Kidney (tissue), 14 donors: ENCODE results near the gene IRX2. TPM values are rescaled to one million over a fixed set of nuclear protein-coding genes. Genes with fewer than 3 reads are reported as not detected.

Experiments used
- DNase-seq, 5 donors: peaks; one replicate each; pipeline ENCODE4 v3.0.0-alpha.2; 2013 to 2020
- FAIRE-seq: peaks from 2 replicates; lab custom pipeline; 2012; peaks lifted over from hg19 to GRCh38; lab: Jason Lieb, UNC
- H3K27ac ChIP-seq, 2 donors: one replicate each; pipeline ENCODE4 v1.7.0; 2013; ENCODE audit warnings: low read depth in 2 of 2, low read length in 2 of 2, inconsistent platforms in 1 of 2
- H3K27me3 ChIP-seq: one replicate; pipeline ENCODE4 v1.7.1; 2013; ENCODE audit warnings: low read length, inconsistent platforms; ENCODE audit not compliant: control insufficient read depth, insufficient read depth
- H3K36me3 ChIP-seq, 3 donors: one replicate each; pipeline versions ENCODE4 v1.7.0 to v1.7.1; 2013; ENCODE audit warnings: low read length in 3 of 3, control low read depth in 1 of 3, inconsistent platforms in 1 of 3; ENCODE audit not compliant: insufficient read depth in 3 of 3, control insufficient read depth in 2 of 3
- H3K4me1 ChIP-seq, 3 donors: one replicate each; pipeline versions ENCODE4 v1.7.0 to v1.7.1; 2013; ENCODE audit warnings: low read length in 3 of 3, inconsistent platforms in 1 of 3, low read depth in 1 of 3; ENCODE audit not compliant: control insufficient read depth in 2 of 3, insufficient read depth in 2 of 3
- H3K4me3 ChIP-seq, 3 donors: one replicate each; pipeline versions ENCODE4 v1.7.0 to v1.8.1; 2013; ENCODE audit warnings: low read length in 3 of 3, control low read depth in 1 of 3, inconsistent platforms in 1 of 3
- H3K9ac ChIP-seq, 3 donors: one replicate each; pipeline versions ENCODE4 v1.7.0 to v1.7.1; 2013; ENCODE audit warnings: low read length in 3 of 3, control low read depth in 1 of 3, inconsistent platforms in 1 of 3
- H3K9me3 ChIP-seq, 3 donors: one replicate each; pipeline versions ENCODE4 v1.7.0 to v1.7.1; 2013; ENCODE audit warnings: low read length in 3 of 3, control low read depth in 1 of 3, inconsistent platforms in 1 of 3; ENCODE audit not compliant: control insufficient read depth in 2 of 3, insufficient read depth in 1 of 3
- CTCF ChIP-seq: IDR thresholded peaks from 3 replicates; pipeline ENCODE4 v1.5.1; 2012; ENCODE audit warnings: mild to moderate bottlenecking, moderate library complexity, borderline replicate concordance; ENCODE audit not compliant: insufficient read depth; ENCODE audit errors: extremely low read depth
- intact Hi-C: fragments of 100-400 bp; cut with DNase I; formaldehyde crosslinking; loops from one replicate; pipeline ENCODE4 v1.11.1; 2022
- polyA plus RNA-seq: library from polyadenylated mRNA; stranded (reverse); fragments of 350-450 nt; fragmentation: Illumina TruSeq; extraction: RNeasy Lipid Tissue Mini Kit (QIAGEN cat#74804); gene quantifications from one replicate; pipeline ENCODE4 v1.2.3, GENCODE V29; 2014; ENCODE audit warnings: low read depth, low replicate concordance; ENCODE audit not compliant: insufficient read depth
- total RNA-seq: library from RNA; stranded (reverse); fragmentation: NEBNext Ultra II Directional; extraction: Animal tissue kit (Norgen Biotek cat#: 25700); gene quantifications from one replicate; pipeline ENCODE4 v1.2.1, GENCODE V29; 2021
- donor health status: control.
- donor health status: control.
- donor health status: control.
- donor health status: control.
- donor health status: control.
- donor health status: DM: yes; HTN: yes; CAD: no.
- donor health status: Normal renal cell carcinoma (clear cell type).

IRX2 gene
- total and polyA plus RNA-seq, 2 donors from 2014 or later = 11.7 to 44.2 TPM

- no peak overlapping the region for H3K9ac ChIP-seq
- peaks cover 30% of the 10 kb centered on the region for H3K27me3 ChIP-seq
- no peak for FAIRE-seq
- no peaks in the 10 kb centered on the region for H3K36me3 ChIP-seq
- no peak for TF ChIP-seq CTCF
- DNase-seq = no peak
- H3K9me3 ChIP-seq = no peaks in the 10 kb centered on the region
- no peaks in the 10 kb centered on the region for H3K4me1 ChIP-seq
- no peak overlapping the region for H3K27ac ChIP-seq
- no peak overlapping the region for H3K4me3 ChIP-seq
- intact Hi-C loops = no loop called here
Observed at GRCh38 chr5:2735996-2736395, 15.5 kb downstream of the IRX2 start.

DNA sequence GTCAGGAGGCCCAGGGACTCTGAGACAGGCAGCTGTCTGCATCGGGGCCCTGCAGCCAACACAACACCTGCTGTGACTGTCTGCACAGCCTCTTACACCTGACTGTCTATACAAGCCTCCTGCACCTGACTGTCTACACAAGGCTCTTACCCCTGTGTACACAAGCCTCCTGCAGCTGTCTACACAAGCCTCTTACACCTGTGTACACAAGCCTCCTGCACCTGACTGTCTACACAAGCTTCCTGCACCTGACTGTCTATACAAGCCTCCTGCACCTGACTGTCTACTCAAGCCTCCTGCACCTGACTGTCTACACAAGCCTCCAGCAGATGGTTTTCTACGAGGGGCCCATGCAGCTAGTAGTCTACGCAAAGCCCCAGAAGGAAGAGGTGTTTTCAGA, 18.6 kb downstream of the IRX2 start:
- FAIRE-seq (no peak), DNase-seq (no peak)
- Histone ChIP-seq H3K36me3 (no peaks in the 10 kb centered on the region), H3K4me3 (no peak overlapping the region), H3K27ac (no peak overlapping the region), H3K9ac (no peak overlapping the region), H3K9me3 (no peaks in the 10 kb centered on the region), H3K4me1 (no peaks in the 10 kb centered on the region), H3K27me3 (peaks cover 42% of the 10 kb centered on the region)
- intact Hi-C loops = no loop called here
- TF ChIP-seq CTCF = no peak

GRCh38 chr5:2732004-2732403, 19.5 kb downstream of the IRX2 start:
- intact Hi-C loops = no loop called here
- H3K36me3 ChIP-seq = no peaks in the 10 kb centered on the region
- H3K4me3 ChIP-seq = no peak overlapping the region
- H3K4me1 ChIP-seq = no peaks in the 10 kb centered on the region
- FAIRE-seq (no peak), DNase-seq (no peak)
- no peaks in the 10 kb centered on the region for H3K9me3 ChIP-seq
- no peak for TF ChIP-seq CTCF
- H3K9ac ChIP-seq = no peak overlapping the region
- no peak overlapping the region for H3K27ac ChIP-seq
- H3K27me3 ChIP-seq = peaks cover 47% of the 10 kb centered on the region

GRCh38 chr5:2729189-2729588, 22.3 kb downstream of the IRX2 start:
- H3K9me3 ChIP-seq = no peaks in the 10 kb centered on the region
- no peaks in the 10 kb centered on the region for H3K36me3 ChIP-seq
- H3K4me3 ChIP-seq = no peak overlapping the region
- FAIRE-seq (no peak), DNase-seq (no peak)
- intact Hi-C loops = no loop called here
- no peaks in the 10 kb centered on the region for H3K4me1 ChIP-seq
- no peak for TF ChIP-seq CTCF
- no peak overlapping the region for H3K9ac ChIP-seq
- H3K27me3 ChIP-seq = peaks cover 48% of the 10 kb centered on the region
- H3K27ac ChIP-seq = no peak overlapping the region
